ENCODE data around the gene TANGO2. TPM values are rescaled to one million over a fixed set of nuclear protein-coding genes. Genes with fewer than 3 reads are reported as not detected.
A peak's percentile ranks its signal among the peaks of the same experiment; 100 is the strongest.

The TANGO2 gene
- total RNA-seq, 2 experiments from 2014 or later, result 15.7 to 18.3 TPM

DNA sequence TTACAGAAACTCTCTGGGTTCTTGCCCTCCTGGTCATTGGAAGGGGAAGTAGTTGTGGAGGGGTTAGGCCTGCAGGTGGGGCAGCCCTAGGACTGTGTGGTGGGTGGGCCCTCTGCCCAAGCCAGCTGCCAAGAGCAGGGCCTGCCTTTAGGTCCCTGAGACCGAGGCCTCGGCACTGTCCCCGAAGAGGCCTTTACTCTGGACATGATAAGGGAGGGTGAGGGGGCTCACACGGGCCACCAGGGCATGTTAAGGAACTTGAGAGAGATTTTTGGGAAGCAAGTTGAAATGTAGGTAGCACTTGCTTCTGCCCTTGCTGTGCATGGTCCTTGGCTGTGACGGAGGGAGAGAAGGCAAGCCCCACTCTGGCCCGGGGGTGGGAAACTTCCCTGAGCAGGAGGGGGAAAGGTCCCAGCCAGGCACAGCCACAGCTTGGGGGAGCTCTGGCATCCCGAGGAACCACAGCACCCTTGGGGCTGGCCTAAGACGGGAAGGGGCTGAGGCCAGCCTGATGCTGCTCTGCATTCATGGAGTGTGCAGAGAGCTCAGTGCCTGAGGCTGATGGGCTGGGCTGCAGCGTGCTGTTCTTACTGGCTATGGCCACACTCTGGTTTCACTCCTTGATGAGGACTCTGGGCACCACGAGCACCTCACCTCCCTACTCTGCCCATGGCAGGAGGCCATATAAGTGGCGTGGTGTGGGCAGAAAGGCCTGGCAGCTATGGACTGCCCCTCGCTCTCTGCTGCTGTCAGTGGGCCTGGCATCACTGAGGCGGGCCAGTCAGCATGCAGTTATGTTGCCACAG, 87.2 kb downstream of the TANGO2 start:
- ATAC-seq (no peak), DNase-seq (no peak)
- H3K4me1 Mint-ChIP-seq (ENCODE audit: low read depth), result peaks cover 23% of the 10 kb centered on the region
- no peaks in the 10 kb centered on the region for H3K27me3 Mint-ChIP-seq
- CTCF ChIA-PET, result interaction anchor here (0.9 to 1.8 kb wide), 4 partner anchors 10 to 138 kb away, joined by 3 to 5 read pairs (median 3); no protein-coding TSS in a partner anchor
- H3K27ac Mint-ChIP-seq, result peak overlapping the region; percentile 76
- POLR2A ChIA-PET, result interaction anchor here (0.5 to 2.3 kb wide), 7 partner anchors 8 to 26 kb away, joined by 3 to 10 read pairs (median 5); partner anchors contain the start of genes RANBP1 and TRMT2A
- H3K4me3 Mint-ChIP-seq, result no peak overlapping the region
- TF ChIP-seq, protein P1, sequence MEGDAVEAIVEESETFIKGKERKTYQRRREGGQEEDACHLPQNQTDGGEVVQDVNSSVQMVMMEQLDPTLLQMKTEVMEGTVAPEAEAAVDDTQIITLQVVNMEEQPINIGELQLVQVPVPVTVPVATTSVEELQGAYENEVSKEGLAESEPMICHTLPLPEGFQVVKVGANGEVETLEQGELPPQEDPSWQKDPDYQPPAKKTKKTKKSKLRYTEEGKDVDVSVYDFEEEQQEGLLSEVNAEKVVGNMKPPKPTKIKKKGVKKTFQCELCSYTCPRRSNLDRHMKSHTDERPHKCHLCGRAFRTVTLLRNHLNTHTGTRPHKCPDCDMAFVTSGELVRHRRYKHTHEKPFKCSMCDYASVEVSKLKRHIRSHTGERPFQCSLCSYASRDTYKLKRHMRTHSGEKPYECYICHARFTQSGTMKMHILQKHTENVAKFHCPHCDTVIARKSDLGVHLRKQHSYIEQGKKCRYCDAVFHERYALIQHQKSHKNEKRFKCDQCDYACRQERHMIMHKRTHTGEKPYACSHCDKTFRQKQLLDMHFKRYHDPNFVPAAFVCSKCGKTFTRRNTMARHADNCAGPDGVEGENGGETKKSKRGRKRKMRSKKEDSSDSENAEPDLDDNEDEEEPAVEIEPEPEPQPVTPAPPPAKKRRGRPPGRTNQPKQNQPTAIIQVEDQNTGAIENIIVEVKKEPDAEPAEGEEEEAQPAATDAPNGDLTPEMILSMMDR (IDR thresholded peaks at IDR 0.05), result no peak
- intact Hi-C loops (cut with micrococcal nuclease), result no loop called here
- no peaks in the 10 kb centered on the region for H3K9me3 Mint-ChIP-seq
- H3K36me3 Mint-ChIP-seq (ENCODE audit: low read depth), result peaks cover 34% of the 10 kb centered on the region

DNA sequence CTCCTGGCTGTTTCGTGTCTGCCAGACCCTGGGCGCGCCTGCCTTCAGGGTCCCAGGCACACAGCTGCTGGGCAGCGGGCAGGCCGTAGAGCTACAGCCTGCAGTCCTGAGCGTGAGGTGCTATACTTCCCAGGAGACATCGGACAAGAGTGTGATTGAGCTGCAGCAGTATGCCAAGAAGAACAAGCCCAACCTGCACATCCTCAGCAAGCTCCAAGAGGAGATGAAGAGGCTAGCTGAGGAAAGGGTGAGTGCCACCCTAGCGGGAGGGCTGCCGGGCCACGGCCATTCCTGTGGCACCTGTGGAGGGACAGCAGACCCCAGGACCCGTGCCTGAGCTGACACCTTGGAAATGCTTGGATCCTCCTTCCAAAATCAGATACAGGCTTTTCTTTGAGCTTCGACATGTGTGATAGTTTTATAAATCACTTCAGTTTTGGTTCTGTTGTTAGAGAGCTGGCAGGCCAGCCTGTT, 87.9 kb downstream of the TANGO2 start:
- Mint-ChIP-seq H3K27ac (peak overlapping the region; percentile 39), H3K36me3 (ENCODE audit: low read depth) (peaks cover 31% of the 10 kb centered on the region), H3K4me3 (no peak overlapping the region), H3K27me3 (no peaks in the 10 kb centered on the region), H3K4me1 (ENCODE audit: low read depth) (peaks cover 29% of the 10 kb centered on the region), H3K9me3 (no peaks in the 10 kb centered on the region)
- DNase-seq (no peak), ATAC-seq (no peak)
- CTCF ChIA-PET, result interaction anchor here (0.9 to 1.8 kb wide), 4 partner anchors 9 to 138 kb away, joined by 3 to 5 read pairs (median 3); no protein-coding TSS in a partner anchor
- POLR2A ChIA-PET, result interaction anchor here (0.5 to 2.3 kb wide), 7 partner anchors 8 to 25 kb away, joined by 3 to 10 read pairs (median 5); partner anchors contain the start of gene TRMT2A
- intact Hi-C loops (cut with micrococcal nuclease), result no loop called here
- TF ChIP-seq, protein P1 (IDR thresholded peaks at IDR 0.05), result no peak

DNA sequence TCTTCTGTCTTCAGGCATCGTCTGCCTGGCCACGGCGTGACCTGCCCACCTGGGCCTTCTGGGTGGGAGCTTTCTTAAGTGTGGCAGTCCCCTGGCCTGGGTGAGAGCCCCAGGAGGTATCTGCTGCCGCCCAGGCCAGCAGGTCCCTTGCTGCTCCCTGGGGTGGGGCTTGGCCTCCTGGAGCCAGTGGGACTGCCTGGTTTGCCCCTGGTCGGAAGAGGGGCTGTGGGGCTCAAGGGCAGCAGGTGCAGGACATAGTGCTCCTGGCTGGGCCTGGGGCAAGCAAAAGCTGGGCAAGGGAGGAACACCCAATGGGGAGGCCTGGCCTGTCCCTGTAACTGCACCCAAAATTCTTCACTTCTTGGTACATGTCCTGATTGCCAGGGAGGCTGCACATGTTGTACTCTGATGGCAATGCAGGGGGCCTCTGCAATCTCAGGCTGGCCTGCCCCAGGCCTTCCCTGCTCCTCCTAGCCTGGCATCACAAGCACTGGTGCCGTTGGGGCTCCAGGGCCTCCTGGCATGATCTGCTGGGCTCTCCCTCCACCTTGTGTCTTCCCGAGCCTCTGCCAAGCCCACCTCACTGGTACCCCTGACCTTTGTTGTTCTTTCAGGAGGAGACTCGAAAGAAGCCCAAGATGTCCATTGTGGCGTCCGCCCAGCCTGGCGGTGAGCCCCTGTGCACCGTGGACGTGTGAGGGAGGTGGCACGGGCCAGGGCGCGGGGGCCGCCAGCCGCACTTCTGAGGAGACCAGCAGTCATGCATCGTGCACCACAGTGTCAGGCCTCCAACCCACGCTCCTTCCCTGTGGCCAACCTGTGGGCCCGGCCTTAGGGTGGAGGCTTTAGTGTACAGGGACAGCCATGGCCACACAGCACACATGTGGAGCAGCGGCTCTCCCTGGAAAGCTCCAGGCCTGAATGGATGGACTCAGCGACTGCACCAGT, 88.8 kb downstream of the TANGO2 start:
- no peaks in the 10 kb centered on the region for H3K27me3 Mint-ChIP-seq
- no peak overlapping the region for H3K4me3 Mint-ChIP-seq
- ATAC-seq (no peak), DNase-seq (no peak)
- H3K9me3 Mint-ChIP-seq, result no peaks in the 10 kb centered on the region
- TF ChIP-seq, protein P1 (IDR thresholded peaks at IDR 0.05), result no peak
- H3K4me1 Mint-ChIP-seq (ENCODE audit: low read depth), result peaks cover 38% of the 10 kb centered on the region
- H3K36me3 Mint-ChIP-seq (ENCODE audit: low read depth), result peaks cover 35% of the 10 kb centered on the region
- peak overlapping the region; percentile 98 for H3K27ac Mint-ChIP-seq
- intact Hi-C loops (cut with micrococcal nuclease), result no loop called here
- ChIA-PET POLR2A (interaction anchor here (1.0 to 3.9 kb wide), 11 partner anchors 8 to 28 kb away, joined by 3 to 36 read pairs (median 7); partner anchors contain the start of gene TRMT2A), CTCF (interaction anchor here (0.9 to 3.2 kb wide), 6 partner anchors 8 to 139 kb away, joined by 3 to 43 read pairs (median 4); no protein-coding TSS in a partner anchor)

DNA sequence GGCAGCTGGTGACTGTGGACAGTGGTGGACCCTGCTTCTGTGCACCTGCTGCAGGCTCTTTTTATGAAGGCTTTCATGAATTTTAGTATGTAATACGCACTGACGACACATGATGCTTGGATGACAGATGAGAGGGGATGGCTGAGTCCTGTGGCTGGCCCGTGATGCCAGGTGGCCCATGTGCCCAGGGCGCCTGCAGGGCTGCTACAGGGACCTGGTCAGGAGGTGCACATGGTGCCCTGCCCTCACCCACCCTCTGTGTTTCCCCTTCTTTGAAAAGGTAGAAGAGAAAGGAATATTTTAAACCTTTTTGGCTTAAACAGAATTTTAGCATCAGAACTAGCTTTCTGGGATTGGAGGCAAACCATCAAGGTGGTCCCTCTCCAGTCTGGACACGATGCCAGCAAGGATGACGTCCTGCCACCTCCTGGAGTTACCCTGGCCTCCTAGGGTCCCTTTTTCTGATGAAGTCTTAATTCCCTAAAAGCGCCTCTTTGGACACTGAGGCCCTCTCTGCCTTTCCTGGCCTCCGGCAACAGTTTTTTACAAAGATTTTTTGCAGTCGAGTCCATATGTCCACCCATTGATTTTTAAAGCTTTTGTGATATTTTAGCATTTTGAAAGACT, 89.6 kb downstream of the TANGO2 start:
- Mint-ChIP-seq H3K27me3 (no peaks in the 10 kb centered on the region), H3K9me3 (no peaks in the 10 kb centered on the region), H3K27ac (peak overlapping the region; percentile 98), H3K36me3 (ENCODE audit: low read depth) (peaks cover 38% of the 10 kb centered on the region), H3K4me1 (ENCODE audit: low read depth) (peaks cover 44% of the 10 kb centered on the region), H3K4me3 (no peak overlapping the region)
- ATAC-seq (no peak), DNase-seq (no peak)
- TF ChIP-seq, protein P1 (IDR thresholded peaks at IDR 0.05), result no peak
- POLR2A ChIA-PET, result interaction anchor here (0.6 to 3.9 kb wide), 15 partner anchors 8 to 315 kb away, joined by 3 to 36 read pairs (median 5); no protein-coding TSS in a partner anchor
- CTCF ChIA-PET, result interaction anchor here (0.7 to 3.2 kb wide), 15 partner anchors 9 to 140 kb away, joined by 3 to 43 read pairs (median 6); no protein-coding TSS in a partner anchor
- intact Hi-C loops (cut with micrococcal nuclease), result no loop called here

Data from activated CD8-positive, alpha-beta T cell treated with anti-CD3 and anti-CD28 coated beads for 36 hours (primary cell).